ENCODE measurements around the gene RTP5.

RTP5 gene

DNA sequence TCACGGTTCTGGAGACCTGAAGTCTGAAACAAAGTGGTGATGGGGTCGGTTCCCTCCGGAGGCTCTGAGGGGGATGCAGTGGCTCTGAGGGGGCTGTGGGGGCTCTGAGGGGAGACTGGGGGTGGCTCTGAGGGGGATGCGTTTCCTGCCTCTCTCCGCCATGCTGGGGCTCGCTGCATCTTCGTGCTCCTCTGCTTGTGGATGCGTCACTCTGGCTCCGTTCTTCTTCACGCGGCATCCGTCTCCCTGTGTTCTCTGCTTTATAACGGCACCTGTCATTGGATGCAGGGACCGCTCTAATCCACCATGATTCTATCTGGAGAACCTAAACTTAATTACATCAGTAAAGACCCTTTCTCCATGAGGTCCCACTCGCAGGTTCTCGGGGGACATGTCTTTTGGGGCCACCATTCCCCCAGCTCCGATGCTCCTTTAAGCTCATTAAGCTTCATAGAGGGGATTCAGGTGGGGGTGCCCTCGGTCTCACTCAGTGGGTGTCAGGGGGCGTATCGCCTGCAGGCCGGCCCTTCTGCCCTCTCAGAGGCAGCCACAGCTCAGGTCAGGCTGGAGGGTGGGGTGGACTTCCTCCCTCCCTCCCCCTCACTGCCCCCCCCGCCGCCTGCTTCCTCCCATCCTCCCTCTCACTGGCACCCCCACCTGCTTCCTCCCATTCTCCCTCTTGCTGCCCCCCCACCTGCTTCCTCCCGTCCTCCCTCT lies 18.4 kb downstream of the RTP5 start:
- DNase-seq (ENCODE audit: low spot score) = no peak

DNA sequence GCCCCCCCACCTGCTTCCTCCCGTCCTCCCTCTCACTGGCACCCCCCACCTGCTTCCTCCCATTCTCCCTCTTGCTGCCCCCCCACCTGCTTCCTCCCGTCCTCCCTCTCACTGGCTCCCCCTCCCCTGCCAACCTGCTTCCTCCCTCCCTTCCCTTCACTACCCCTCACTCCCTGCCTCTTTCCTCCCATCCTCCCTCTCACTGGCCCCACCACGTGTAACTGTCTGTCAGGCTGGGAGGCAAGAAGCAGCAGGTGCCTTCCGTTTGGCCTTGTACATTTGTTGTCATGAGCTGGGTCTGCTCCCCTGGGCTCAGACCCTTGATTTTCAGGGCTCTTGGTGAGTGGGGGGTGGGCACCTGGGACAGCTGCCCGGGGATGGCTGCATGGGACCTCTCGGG lies 19.1 kb downstream of the RTP5 start:
- DNase-seq (ENCODE audit: low spot score) = no peak

DNA sequence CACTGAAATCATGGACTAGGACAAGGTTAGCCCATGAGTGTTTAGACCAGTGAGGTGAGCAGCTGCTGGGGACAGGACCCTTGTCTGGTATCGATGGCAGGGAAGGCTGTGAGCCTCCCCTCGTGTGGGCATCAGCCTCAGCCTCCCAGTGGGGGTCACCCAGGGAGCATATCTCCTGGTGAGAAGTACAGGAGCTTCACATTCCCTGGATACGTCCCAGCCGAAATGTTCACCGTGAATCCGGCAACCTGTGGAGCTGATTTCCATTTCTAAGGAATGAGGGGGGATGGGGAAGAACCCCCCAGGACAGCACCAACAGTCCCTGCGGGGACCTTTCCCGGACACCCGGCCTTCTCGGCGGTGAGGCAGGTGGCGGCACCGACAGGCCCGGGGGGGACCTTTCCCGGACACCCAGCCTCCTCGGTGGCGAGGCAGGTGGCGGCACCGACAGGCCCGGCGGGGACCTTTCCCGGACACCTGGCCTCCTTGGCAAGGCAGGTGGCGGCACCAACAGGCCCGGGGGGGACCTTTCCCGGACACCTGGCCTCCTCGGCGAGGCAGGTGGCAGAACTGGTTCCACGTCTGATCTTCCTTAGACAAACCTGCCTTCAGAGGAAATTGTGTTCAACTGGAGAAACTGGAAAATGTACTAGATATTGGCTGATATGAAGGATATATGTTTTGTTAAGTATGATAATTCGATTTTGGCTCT lies 21.2 kb downstream of the RTP5 start:
- DNase-seq (ENCODE audit: low spot score) = no peak

DNA sequence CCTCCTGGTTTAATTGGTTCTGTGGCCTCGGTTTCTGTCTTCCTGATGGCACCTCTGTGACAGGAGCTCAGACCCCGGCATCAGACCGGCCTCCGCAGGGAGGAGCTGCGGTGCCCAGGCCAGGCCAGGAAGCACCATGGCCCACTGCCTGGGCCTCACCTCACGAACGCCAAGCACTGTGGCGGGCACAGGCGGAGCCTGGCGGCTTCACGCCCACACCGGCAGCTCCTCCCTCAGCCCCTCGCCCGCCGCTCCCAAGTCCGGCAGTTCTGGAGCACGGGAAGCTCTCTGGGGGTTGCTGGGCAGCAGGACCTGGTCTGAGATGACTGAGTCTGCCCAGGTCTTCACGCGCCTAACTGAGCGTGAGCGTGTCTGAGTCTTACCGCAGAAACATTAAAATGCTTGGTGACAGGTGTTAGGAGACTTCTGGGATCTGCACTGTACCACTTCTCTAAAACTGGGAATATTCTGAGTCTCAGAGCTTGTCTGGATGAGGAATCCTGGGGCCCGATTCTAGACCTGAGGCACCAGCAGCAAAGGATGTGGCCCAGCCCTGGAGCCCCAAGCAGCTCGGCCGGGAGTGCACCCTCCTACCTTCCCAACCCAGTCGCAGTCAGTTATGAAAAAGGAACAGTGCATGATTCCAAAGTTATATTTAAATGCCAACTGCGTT lies 21.9 kb downstream of the RTP5 start:
- no peak for DNase-seq (ENCODE audit: low spot score)

DNA sequence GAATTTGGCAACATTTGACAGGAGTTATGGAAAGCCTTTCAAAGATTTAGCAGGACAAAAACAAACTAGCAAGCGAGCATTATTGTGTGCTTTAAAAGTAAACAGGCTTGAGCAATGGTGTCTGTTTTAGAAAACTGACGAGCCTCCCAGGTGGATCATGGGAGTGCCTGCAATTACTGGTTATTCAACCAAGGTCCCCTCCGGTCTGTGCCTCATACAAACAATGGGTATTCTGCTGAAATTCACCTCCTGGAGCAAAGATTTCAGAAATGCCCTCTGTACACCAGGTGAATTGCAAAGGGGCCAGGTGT lies 22.4 kb downstream of the RTP5 start:
- DNase-seq (ENCODE audit: low spot score) = no peak

DNA sequence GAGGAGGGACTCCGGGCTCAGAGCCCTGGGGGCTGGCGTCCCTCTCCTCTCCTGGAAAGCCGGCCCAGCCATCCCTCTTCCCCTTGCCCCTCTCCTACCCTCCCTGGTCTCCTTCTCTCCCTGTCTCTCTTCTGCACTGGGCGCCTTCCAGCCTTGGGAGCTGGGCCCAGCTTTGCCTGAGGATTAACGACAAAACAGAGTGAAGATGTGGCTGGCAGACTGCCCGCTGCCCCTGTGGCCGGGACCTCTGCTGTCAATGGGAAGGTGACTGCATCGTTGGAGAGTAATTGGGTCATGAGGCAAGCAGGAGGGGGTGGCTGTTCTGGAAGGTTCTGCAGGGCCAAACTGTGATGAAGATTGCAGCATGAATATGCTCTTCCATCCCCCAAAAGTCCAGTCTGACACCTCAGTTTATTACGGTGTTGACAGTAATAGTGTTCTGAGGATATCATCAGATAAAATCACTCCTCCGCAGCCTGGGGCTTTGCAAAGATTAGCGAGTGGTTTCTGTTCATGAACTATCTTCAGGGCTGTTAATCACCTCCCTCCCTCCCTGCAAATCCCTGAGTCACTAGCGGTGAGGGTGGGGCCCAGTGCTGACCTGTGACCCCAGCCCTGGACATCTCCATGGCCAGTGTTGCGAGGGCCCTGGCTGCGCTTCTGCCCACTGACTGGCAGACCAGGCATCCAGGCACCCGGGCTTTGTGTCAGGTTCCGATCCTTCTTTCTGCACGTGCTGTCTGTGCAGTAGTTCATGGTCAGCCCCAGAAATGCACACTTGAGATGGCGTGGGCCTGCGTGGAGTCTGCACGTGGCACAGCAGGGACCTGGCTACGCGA lies 23.0 kb downstream of the RTP5 start:
- DNase-seq (ENCODE audit: low spot score) = no peak

DNA sequence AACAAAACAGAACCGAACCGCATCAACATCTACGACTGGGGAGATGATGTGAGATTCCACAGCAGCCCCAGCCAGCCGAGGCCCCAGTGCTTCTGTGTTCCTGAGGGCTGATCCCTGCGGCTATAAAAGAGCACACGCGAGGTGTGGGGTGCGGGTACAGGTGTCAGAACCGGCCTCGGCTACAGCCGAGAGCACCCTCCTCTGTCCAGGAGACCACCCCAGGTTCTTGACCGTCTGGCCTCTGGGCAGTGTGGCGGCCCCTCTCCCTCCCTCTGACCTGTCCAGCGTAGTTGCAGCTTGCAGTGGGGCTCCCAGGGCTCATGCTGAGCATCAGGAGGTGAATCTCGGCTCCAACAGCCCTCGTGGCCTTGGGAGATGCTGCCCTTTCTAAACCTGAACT lies 23.7 kb downstream of the RTP5 start:
- DNase-seq (ENCODE audit: low spot score) = no peak

DNA sequence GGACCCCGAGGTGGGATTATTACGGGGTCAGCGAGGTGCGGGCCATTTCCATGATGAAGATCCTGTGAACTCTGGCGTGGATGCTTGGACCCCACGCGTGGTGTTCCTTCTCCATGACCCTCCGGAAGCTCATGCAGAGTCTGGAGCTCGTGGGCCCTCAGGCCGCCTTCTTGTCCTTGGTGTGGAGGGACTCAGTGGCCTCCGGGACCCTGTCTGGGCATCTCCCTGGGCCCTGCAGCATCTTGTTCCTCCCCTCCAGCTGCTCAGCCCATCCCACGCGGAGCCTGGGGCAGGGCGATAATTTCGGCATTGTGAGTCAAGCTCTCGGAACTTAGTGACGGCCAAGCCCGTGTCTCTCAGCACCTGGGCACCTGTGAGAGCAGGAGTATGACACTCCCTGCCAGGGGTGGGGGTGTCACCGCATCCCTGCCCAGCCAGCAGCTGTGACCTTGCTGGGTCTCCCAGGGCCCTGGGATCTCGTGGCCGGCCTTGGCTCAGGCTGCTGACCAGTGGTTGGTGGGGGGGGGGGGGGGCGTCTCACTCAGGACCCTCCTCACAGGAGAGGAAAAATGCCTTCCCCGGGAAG lies 24.6 kb downstream of the RTP5 start:
- no peak for DNase-seq (ENCODE audit: low spot score)

DNA sequence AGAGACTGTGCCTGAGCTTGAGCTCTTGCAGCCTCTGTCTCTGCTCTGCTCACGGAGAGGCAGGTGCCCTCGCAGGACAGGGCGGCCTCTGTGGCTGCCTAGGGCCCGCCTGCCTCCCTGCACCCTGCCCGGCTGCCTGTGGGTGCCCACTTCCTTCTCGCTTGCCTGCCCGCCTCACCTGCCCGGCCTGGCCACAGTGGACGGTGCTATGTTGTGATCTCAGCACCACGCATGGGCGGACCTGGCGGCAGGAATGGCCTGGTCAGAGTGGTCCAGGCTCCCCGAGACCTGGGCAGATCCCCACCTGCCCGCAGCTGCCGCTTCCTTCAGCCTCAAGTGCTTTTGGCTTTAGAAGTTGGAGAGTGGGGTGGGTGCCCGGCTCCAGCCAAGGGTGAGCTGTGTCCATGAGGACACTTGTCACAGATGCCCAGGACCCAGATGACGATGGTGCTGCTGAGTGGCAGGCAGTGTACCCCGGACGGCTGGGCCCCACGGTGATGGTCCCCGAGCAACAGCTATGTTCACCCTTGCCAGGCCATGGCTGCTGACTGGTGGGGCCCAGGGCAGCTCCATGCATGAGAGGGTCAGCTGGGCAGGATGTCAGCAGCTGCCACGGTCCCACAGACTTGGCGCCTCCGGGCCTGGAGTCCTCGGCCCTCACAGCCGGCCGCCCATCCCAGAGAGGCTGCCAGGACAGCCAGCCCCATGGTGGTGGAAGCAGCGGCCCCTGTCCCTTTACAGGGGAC lies 25.3 kb downstream of the RTP5 start:
- DNase-seq (ENCODE audit: low spot score) = no peak

DNA sequence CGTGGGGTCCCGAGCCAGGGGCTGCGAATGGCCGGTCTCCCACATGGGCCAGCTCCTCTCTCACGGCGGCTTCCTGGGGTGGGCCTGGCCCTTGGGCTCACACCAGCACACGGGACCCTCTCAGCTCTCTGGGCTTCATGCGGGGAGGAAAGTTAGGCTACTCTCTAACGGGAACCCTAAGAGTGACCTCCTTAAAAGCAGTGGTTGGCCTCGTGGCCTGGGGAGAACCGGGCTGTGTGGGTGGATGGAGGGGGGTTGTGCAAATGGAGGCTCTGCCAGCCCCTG lies 25.8 kb downstream of the RTP5 start:
- DNase-seq (ENCODE audit: low spot score) = no peak

DNA sequence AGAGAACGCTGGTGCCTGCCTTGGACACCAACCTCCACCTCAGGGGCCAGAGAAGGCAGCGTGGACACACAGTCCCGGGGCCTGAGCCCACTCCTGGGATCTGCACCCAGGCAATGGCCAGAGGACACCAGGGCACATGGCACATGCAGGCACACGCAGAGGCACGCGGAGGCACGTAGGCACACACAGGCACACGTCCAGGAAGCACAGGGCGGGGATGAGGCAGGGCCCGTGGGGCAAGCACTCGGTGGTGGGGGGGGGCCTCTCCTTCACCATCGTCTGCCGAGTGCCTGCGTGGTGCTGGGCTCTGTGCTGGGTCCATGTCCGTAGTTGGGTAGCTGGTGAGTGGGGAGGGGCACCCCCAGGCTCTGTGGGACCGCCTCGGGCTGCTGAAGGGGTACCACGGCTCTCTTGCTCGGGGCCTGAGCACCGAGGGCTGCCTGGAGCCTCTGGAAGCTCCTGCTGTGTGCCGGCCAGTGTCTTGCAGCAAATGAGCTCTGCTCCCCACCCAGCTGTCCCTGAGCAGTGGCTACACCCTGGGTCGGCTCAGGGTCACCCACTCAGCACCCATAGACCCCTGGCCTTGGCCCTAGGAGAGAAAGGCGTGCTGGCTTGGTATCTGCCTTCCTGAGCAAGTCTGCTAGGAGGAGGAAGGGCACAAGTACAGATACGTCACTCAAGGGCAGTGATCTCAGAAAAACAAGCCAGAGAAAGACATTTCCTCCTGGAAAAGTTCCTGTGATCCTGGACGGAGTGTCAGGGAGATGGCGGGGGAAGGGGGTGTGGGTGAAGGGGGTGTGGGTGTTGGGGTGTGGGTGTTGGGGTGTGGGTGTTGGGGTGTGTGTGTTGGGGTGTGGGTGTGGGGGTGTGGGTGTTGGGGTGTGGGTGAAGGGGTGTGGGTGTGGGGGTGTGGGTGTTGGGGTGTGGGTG lies 26.4 kb downstream of the RTP5 start:
- no peak for DNase-seq (ENCODE audit: low spot score)

DNA sequence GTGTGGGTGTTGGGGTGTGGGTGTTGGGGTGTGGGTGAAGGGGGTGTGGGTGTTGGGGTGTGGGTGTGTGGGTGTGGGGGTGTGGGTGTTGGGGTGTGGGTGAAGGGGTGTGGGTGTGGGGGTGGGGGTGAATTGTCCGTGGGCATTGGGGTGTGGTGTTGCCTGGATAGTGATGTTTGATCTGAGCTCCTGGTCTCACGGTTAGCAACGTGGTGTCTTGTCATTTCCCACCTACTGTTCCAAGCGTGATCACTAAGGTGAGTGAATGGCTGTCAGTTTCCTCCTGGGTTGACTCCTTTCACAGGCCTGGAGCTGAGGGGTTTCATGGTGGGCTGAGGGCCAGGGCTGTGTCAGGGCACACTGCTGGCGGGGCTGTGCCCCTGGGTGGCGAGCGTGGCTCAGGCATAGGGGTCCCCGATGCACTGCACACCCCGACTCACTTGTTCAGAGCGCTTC lies 27.2 kb downstream of the RTP5 start:
- DNase-seq (ENCODE audit: low spot score) = no peak

DNA sequence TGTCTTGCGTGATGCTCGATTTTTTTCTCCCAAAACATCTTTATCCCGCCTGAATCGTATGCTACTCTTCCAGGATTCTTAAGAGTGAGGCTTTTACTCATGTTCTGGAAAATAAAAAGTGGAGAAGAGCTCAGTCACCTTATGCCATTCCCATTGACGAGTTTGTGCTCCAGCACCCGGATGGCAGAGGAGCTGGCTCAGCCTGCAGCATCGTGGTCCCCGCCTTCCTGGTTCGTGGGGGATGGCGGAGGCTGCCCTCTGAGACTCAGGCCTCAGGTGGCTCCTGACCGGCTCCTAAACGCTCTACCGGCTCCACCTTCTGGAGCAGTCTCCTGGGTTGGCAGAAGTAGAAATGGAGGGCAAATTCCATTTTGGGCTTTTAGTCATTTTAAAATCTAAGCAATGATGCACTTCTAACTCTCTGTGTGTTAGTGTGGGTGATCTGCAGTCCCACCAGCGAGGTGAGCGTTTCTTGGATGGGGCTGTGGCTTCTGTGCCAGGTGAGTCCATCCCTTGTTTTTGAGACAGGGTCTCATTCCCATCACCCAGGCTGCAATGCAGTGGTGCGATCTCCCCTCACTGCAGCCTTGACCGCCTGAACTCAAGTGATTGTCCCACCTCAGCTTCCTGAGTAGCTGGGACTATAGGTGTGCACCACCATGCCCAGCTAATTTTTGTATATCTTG lies 27.8 kb downstream of the RTP5 start:
- no peak for DNase-seq (ENCODE audit: low spot score)

DNA sequence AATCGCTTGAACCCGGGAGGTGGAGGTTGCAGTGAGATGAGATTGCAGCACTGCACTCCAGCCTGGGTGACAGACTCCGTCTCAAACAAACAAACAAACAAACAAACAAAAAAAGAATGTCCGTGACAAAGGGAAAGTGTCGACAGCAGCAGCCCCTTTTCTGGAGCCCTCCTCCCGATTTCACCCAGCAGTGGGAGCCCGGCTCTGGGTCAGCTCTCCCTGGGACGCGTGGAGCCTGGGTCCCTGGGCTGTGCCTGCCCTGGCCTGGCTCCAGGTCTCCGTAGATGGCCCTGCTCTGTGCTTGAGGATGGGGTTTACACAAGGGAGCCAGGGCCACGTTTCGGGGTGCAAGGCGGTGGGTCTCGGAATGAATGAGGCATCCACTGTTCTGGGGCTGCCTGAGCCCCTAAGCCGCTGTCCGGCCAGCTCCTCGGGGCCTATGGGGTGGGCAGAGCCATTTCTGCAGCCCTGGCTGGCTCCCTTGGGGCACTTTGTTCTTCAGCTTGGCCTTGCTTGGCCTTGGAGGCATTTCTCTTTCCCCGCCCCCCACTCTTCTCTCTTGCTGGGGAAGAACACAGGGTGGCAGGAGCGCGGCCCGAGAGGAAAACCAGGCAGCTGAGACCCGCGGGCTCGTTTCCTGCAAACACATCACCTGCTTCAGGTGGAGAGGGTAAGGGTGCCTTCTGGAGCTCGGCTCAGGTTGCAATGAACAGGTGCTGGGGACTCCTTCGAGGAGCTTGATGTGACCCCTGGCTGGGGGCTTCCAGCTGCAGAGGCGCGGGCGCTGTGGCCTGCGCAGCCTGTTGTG lies 29.1 kb downstream of the RTP5 start:
- no peak for DNase-seq (ENCODE audit: low spot score)

DNA sequence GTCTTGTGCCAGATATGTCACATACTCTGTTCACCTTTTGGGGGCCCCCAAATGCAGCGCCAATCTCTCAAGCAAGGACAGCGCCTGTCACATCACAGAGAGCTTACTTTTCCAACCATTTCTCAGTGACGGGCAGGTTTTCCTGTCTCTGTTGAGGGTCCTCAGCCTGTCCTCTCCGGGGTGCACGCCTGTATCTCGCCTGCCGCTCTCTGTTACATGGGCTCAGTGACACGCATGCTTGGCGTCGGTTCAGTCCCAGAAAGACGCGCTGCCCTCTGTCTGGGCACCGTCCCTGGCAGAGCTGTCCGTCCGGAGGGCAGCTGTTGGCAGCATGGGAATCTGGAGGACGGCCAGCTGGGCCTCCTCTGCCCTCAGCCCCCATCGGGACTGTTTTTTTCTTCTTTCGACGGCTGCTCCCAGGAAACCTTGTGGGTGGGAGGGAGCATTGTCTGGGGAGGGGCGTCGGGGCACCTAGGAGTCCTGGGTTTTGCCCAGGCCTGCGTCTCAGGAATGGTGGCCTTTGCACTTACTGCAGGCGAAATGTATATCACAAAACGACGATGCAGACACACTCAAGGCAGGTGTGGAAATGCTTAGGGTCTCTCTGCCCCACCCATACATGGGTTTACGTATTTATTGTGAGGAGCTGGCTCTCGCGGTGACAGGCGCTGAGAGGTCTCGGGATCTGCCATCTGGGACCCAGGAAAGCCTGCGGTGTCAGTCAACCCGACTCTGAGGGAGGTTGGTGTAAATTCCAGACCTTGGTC lies 30.9 kb downstream of the RTP5 start:
- DNase-seq (ENCODE audit: low spot score) = no peak

DNA sequence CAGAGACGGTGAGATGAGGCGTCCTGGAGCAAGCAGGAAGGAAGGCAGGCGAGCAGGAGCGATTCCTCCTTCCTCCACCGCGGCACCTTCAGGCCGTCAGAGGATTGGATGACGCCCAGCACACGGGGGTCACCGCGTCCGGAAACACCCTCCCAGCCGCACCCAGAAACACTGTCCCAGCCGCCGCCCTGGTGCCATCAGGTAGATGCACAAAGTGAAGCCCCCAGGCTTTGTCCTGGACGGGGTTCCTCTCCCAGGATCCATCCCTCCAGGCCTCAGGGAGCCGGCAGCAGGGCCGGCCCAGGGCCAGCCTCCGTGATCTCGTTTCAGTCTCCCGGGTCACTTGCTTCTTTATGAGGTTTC lies 31.5 kb downstream of the RTP5 start:
- no peak for DNase-seq (ENCODE audit: low spot score)

DNA sequence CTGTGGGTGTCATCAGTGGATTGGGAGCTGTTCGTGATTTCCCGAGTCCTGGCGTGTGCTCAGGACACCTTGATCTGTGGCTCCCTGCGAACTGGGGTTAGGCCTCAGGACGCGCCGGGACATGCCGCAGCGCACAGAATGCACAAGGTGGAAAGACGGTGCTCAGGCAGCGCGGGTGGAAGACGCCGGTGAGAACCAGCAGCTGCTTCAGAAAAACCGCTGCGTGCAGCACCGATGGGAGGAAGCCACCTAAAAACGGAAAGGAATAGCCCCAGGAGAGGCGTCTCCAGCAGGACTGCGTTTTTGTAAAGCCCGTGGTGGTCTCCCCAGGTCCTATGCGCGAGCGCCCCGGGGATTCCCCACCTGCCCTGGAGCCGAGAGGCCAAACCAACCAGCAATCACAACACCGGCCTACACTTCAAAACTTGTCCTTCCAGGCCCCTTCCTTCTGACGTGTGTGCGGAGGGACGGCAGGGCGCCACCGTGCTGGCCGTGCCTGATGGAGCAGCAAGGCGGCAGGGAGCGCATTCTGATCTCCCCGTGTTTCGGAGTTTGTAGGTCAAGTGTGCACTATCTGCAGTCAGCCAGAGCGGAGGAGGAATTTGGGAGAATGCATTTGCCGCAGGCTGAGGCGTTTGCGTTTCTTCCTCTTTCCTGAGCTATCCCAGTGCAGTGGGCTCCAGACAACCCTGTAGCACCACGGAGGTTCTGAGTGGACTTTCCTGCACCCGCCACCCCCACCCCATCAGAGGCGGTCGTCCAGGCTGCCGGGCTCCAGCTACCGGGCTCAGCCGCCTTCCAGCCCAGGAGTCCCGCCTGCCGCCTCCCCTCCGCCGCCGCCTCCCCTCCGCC lies 32.2 kb downstream of the RTP5 start:
- DNase-seq (ENCODE audit: low spot score) = no peak
